K562 (cell line): Measurements from ENCODE around the gene POLR1H. TPM values are rescaled to one million over a fixed set of nuclear protein-coding genes. Genes with fewer than 3 reads are reported as not detected.

Experiments
- ATAC-seq: fragments of 200-7000 bp; cut with Tn5 transposase; 3 replicates; pipeline ENCODE4 v1.9.1; 2020; ENCODE audit warnings: moderate library complexity
- BruUV-seq: library from RNA; stranded (reverse); fragments of 400-500 nt; replicated peaks from 2 replicates; lab custom pipeline; 2021; lab: Mats Ljungman, UMichigan
- CTCF ChIA-PET: fragments of 300-600 bp; formaldehyde crosslinking; extraction: SDS; loops from one replicate; lab custom pipeline; 2021; ENCODE audit warnings: low intra/inter-chr PET ratio; lab: Yijun Ruan, JAX
- POLR2A ChIA-PET: fragments of 300-600, 350-650 bp; sonication (Branson Sonifier 250); formaldehyde crosslinking; extraction: SDS; loops from one replicate; lab custom pipeline; 2021; ENCODE audit warnings: antibody characterized with exemption, inconsistent platforms; lab: Yijun Ruan, JAX
- DNase-seq, 4 experiments: peaks; one replicate each; pipeline versions ENCODE4 v3.0.0 to v3.0.0-alpha.2; 2011 to 2018; ENCODE audit warnings: low spot score in 3 of 4, mixed read lengths in 3 of 4; ENCODE audit errors: extremely low read depth in 1 of 4
- FAIRE-seq: peaks from 2 replicates; lab custom pipeline; 2011; peaks lifted over from hg19 to GRCh38; lab: Jason Lieb, UNC
- H2AFZ ChIP-seq: 2 replicates; pipeline ENCODE4 v1.6.0; 2011; ENCODE audit warnings: low read depth, low read length, control low read depth, inconsistent platforms
- H3K27ac ChIP-seq: fragments of 200-600 bp; 3 replicates; pipeline ENCODE4 v1.8.0; 2011; ENCODE audit warnings: low read depth, mild to moderate bottlenecking, control low read depth, inconsistent platforms, low read length, moderate library complexity, mixed read lengths; ENCODE audit errors: extremely low read depth
- H3K27me3 ChIP-seq, 2 experiments: fragments of 300-600 bp in 1 of 2; 2 replicates in 1 of 2; 3 replicates in 1 of 2; pipeline versions ENCODE4 v1.6.0 to v1.8.0; 2011; ENCODE audit warnings: inconsistent platforms in 2 of 2, low read length in 2 of 2, mild to moderate bottlenecking in 1 of 2, mixed read lengths in 1 of 2, moderate library complexity in 1 of 2; ENCODE audit not compliant: control insufficient read depth in 2 of 2, insufficient read depth in 2 of 2
- H3K36me3 ChIP-seq: fragments of 300-600 bp; 3 replicates; pipeline ENCODE4 v1.8.0; 2011; ENCODE audit warnings: mild to moderate bottlenecking, low read length, inconsistent platforms; ENCODE audit not compliant: control insufficient read depth, insufficient read depth
- H3K4me1 ChIP-seq, 2 experiments: fragments of 200-600 bp in 1 of 2; replicated peaks in 1 of 2; 2 replicates in 1 of 2; 3 replicates in 1 of 2; pipeline versions ENCODE4 v1.5.1 to v1.8.0; 2011; ENCODE audit warnings: inconsistent platforms in 2 of 2, low read length in 2 of 2, mild to moderate bottlenecking in 1 of 2, mixed read lengths in 1 of 2, moderate library complexity in 1 of 2; ENCODE audit not compliant: control insufficient read depth in 2 of 2, insufficient read depth in 2 of 2
- H3K4me2 ChIP-seq: 2 replicates; pipeline ENCODE4 v1.6.1; 2011; ENCODE audit warnings: low read length, control low read depth, inconsistent platforms, mixed read lengths; ENCODE audit not compliant: insufficient read depth
- H3K4me3 ChIP-seq: fragments of 200-600 bp; sonication (generic), shearing (Covaris generic); 2 replicates; pipeline ENCODE4 v1.5.1; 2016; ENCODE audit warnings: control low read depth, inconsistent platforms
- H3K79me2 ChIP-seq: fragments of 200-600 bp; 3 replicates; pipeline ENCODE4 v1.8.0; 2011; ENCODE audit warnings: low read length, inconsistent platforms; ENCODE audit not compliant: control insufficient read depth, insufficient read depth
- H3K9ac ChIP-seq, 2 experiments: 2 replicates each; pipeline versions ENCODE4 v1.6.0 to v1.6.1; 2011; ENCODE audit warnings: low read depth in 2 of 2, low read length in 2 of 2, control low read depth in 1 of 2, inconsistent platforms in 1 of 2, mild to moderate bottlenecking in 1 of 2, mixed read lengths in 1 of 2; ENCODE audit not compliant: insufficient read depth in 1 of 2
- H3K9me1 ChIP-seq: one replicate; pipeline ENCODE4 v1.6.0; 2011; ENCODE audit warnings: inconsistent platforms, mild to moderate bottlenecking, low read length, moderate library complexity; ENCODE audit not compliant: control insufficient read depth, insufficient read depth
- H3K9me3 ChIP-seq: replicated peaks from 2 replicates; pipeline ENCODE4 v1.5.1; 2011; ENCODE audit warnings: low read depth, low read length, inconsistent platforms; ENCODE audit not compliant: control insufficient read depth, insufficient read depth
- H4K20me1 ChIP-seq: replicated peaks from 2 replicates; pipeline ENCODE4 v1.6.1; 2011; ENCODE audit warnings: low read length, inconsistent platforms, mixed read lengths; ENCODE audit not compliant: control insufficient read depth, insufficient read depth
- BRD9 ChIP-seq: fragments of 450-650 bp; IDR thresholded peaks from 2 replicates; pipeline ENCODE4 v1.6.1; 2018; ENCODE audit warnings: low read depth; ENCODE audit not compliant: partially characterized antibody
- CBX5 ChIP-seq: IDR thresholded peaks from 2 replicates; pipeline ENCODE4 v1.6.1; 2014; ENCODE audit warnings: low read depth, borderline replicate concordance
- FIP1L1 ChIP-seq: fragments of 200-400 bp; formaldehyde crosslinking; IDR thresholded peaks from 2 replicates; pipeline ENCODE4 v1.6.1; 2018; ENCODE audit warnings: mild to moderate bottlenecking, low read depth, low read length; ENCODE audit not compliant: poor library complexity, severe bottlenecking
- MBD2 ChIP-seq: sonication (generic); IDR thresholded peaks from 2 replicates; pipeline ENCODE4 v1.6.1; 2016; ENCODE audit warnings: low read depth, borderline replicate concordance
- MLX ChIP-seq, 2 experiments: fragments of 450-650 bp in 1 of 2; sonication (generic) in 1 of 2; formaldehyde crosslinking; conservative IDR thresholded peaks; 2 replicates each; pipeline versions ENCODE4 v1.4.0 to v1.8.1; 2020 to 2022; ENCODE audit warnings: mild to moderate bottlenecking in 1 of 2, missing genetic modification reagents in 1 of 2
- MYBL2 ChIP-seq, 2 experiments: fragments of 450-650 bp in 1 of 2; sonication (generic) in 1 of 2; formaldehyde crosslinking in 1 of 2; IDR thresholded peaks; 2 replicates each; pipeline versions ENCODE4 v1.6.1 to v1.8.1; 2017 to 2022; ENCODE audit warnings: borderline replicate concordance in 1 of 2, inconsistent platforms in 1 of 2, low read depth in 1 of 2, mild to moderate bottlenecking in 1 of 2, missing genetic modification reagents in 1 of 2, moderate library complexity in 1 of 2
- SMARCA5 ChIP-seq: fragments of 450-650 bp; IDR thresholded peaks from 2 replicates; pipeline ENCODE4 v1.6.1; 2016
- SRSF3 ChIP-seq: fragments of 200-400 bp; formaldehyde crosslinking; IDR thresholded peaks from 2 replicates; pipeline ENCODE4 v1.6.1; 2016; ENCODE audit warnings: mild to moderate bottlenecking, low read length, moderate library complexity; ENCODE audit not compliant: insufficient read depth
- SRSF9 ChIP-seq: fragments of 200-400 bp; formaldehyde crosslinking; IDR thresholded peaks from 2 replicates; pipeline ENCODE4 v1.6.1; 2017; ENCODE audit warnings: low read depth, low read length, borderline replicate concordance
- SUPT5H ChIP-seq: fragments of 450-650 bp; IDR thresholded peaks from 2 replicates; pipeline ENCODE4 v1.6.1; 2016
- TAF7 ChIP-seq: fragments of 450-650 bp; IDR thresholded peaks from 2 replicates; pipeline ENCODE4 v1.6.1; 2016; ENCODE audit warnings: missing genetic modification characterization, missing compliant biosample characterization
- TRIM25 ChIP-seq: fragments of 450-650 bp; IDR thresholded peaks from 2 replicates; pipeline ENCODE4 v1.7.0; 2016; ENCODE audit warnings: borderline replicate concordance
- WGBS: fragments of 100-300 bp; shearing (Covaris generic); methylation state at CpG from one replicate; pipeline ENCODE4 v1.1.6; 2016; ENCODE audit warnings: low coverage, mixed read lengths; ENCODE audit not compliant: insufficient coverage; ENCODE audit errors: missing lambda C conversion rate; 5-methylcytosine and 5-hydroxymethylcytosine counted together
- in situ Hi-C: fragments of 300-500 bp; cut with MboI; formaldehyde crosslinking; loops from 4 replicates; pipeline ENCODE4 v1.15.0; 2018; ENCODE audit warnings: inconsistent platforms, mixed read lengths
- intact Hi-C: fragments of 100-400 bp; cut with micrococcal nuclease; formaldehyde crosslinking; loops from 2 replicates; pipeline ENCODE4 v1.14.2; 2022
- polyA plus RNA-seq, 8 experiments: library from polyadenylated mRNA; depleted of rRNA in 4 of 8; stranded (reverse) in 5 of 8; unstranded in 3 of 8; fragments of >200 nt; fragmentation: Nextera tagmentation in 2 of 8; fragmentation: Illumina TruSeq in 1 of 8; extraction: Ambion mirVana in 2 of 8; extraction: Trizol in 1 of 8; gene quantifications; 2 replicates each; pipeline versions ENCODE4 v1.2.1 to v1.2.3, GENCODE V29; 2011 to 2014; ENCODE audit warnings: inconsistent platforms in 1 of 8, missing spikeins in 1 of 8
- total RNA-seq, 7 experiments: library from RNA; depleted of rRNA in 6 of 7; stranded (reverse); fragments of >200 nt in 6 of 7; fragmentation: Illumina TruSeq in 2 of 7; extraction: Trizol in 2 of 7; gene quantifications; 2 replicates each; pipeline versions ENCODE4 v1.2.1 to v1.2.3, GENCODE V29; 2011 to 2021; ENCODE audit warnings: low replicate concordance in 1 of 7
- TF ChIP-seq, protein P1 (sequence below): fragments of 450-650 bp; formaldehyde crosslinking; conservative IDR thresholded peaks from 2 replicates; pipeline ENCODE4 v1.4.0; 2022; ENCODE audit warnings: mild to moderate bottlenecking, missing genetic modification characterization

Gene POLR1H
- total and polyA plus RNA-seq, 9 of the 15 experiments (the other 6 are each of a cell fraction or from before 2014, with no cell fraction given), result 92.2 to 333 (median 143) TPM

GRCh38 chr6:30066577-30067459, 5.8 kb downstream of the POLR1H start, which contains the start of gene PPP1R11 (continued):
- TF ChIP-seq CBX5 (0 out of 2 replicates have a peak, but pooled peaks have one; percentile 52), SUPT5H (peak; percentile 83), MBD2 (peak; percentile 59), SRSF9 (no peak)
- TF ChIP-seq, all 486 proteins: peak for 190

- Histone ChIP-seq H3K4me1 (peaks cover 3 to 7% of the 10 kb centered on the region in 2 experiments; a peak in 3 of 5 replicates), H3K9me3 (no peaks in the 10 kb centered on the region), H3K4me3 (peak overlapping the region; percentile 71), H3K36me3 (peaks cover 36% of the 10 kb centered on the region; the same call in 2 of the 3 replicates), H3K27me3 (no peaks in the 10 kb centered on the region), H3K79me2 (peaks cover 32% of the 10 kb centered on the region), H2AFZ (peak overlapping the region; percentile 99), H4K20me1 (no peaks in the 10 kb centered on the region), H3K4me2 (peak overlapping the region; percentile 99), H3K27ac (peak overlapping the region; percentile 65), H3K9ac (peak overlapping the region; percentile 68 to 87), H3K9me1 (no peaks in the 10 kb centered on the region)
- in situ Hi-C loops (no loop called here), intact Hi-C loops (loop anchor here (2.0 to 10.0 kb wide), 2 partner anchors 35 to 277 kb away; partner anchors contain the start of gene RPP21)
- ChIA-PET CTCF (no interaction called here), POLR2A (interaction anchor here (0.6 to 2.4 kb wide), 3 partner anchors 13 to 121 kb away, joined by 3 to 8 read pairs (median 3); no protein-coding TSS in a partner anchor)
- no TSS peak for BruUV-seq
- DNase-seq, result peak in 1 of 4 experiments; percentile 79
- no peak for FAIRE-seq
- 0% methylated on average over 8 of the region's 8 CpGs for WGBS
- no peak for ATAC-seq
- TF ChIP-seq FIP1L1 (no peak), BRD9 (peak; percentile 44), SRSF3 (no peak), TRIM25 (peak; percentile 82; the same call in 1 of the 2 replicates), MYBL2 (IDR thresholded peaks at IDR 0.05; ENCODE audit: low read depth) (0 out of 2 replicates have a peak, but pooled peaks have one; percentile 9), MYBL2 (CRISPR knock-in tag; IDR thresholded peaks at IDR 0.05; ENCODE audit: borderline replicate concordance) (no peak), TAF7 (tag) (0 out of 2 replicates have a peak, but pooled peaks have one; percentile 28), SMARCA5 (peak; percentile 62; the same call in 1 of the 2 replicates), MLX (CRISPR knock-in tag; conservative IDR thresholded peaks at IDR 0.05) (0 out of 4 replicates have a peak, but pooled peaks of 1 of the 2 experiments have one; percentile 69)
- TF ChIP-seq, protein P1, sequence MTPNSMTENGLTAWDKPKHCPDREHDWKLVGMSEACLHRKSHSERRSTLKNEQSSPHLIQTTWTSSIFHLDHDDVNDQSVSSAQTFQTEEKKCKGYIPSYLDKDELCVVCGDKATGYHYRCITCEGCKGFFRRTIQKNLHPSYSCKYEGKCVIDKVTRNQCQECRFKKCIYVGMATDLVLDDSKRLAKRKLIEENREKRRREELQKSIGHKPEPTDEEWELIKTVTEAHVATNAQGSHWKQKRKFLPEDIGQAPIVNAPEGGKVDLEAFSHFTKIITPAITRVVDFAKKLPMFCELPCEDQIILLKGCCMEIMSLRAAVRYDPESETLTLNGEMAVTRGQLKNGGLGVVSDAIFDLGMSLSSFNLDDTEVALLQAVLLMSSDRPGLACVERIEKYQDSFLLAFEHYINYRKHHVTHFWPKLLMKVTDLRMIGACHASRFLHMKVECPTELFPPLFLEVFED (CRISPR knock-in tag), result peak; percentile 87; the same call in 1 of the 2 replicates
These were observed 6.5 kb downstream of the POLR1H start for GRCh38 chr6:30067460-30068139.
